Measurements from ENCODE around the gene CAMKK2. TPM values are rescaled to one million over a fixed set of nuclear protein-coding genes. Genes with fewer than 3 reads are reported as not detected.

The CAMKK2 gene
- total and polyA plus RNA-seq, 2 of the 4 experiments (the other 2 are of a cell fraction), result 15.2 to 24.7 TPM

DNA sequence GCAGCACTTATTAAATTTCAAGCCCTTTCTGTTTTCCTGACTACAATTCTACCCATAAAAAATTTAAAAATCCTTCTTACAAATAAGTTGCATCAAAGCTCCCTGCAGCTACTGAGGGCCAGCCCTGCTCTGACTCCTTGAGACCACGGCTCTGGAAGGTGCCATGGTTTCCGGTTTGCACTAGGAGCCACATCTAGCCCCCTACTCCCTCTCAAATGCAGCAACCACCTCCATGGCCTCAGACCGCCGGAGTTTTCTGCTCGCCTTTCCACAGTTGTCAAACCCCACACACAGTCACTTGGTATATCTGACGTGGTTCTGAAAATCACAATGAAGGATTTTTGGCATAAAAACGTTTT lies 56.5 kb downstream of the CAMKK2 start:
- Histone ChIP-seq H3K18ac (ENCODE audit: low read depth, low read length) (no peak overlapping the region), H3K4ac (ENCODE audit: low read depth, low read length) (no peak overlapping the region), H2BK20ac (ENCODE audit: low read depth, low read length) (no peak overlapping the region), H2BK15ac (ENCODE audit: low read depth, low read length) (no peak overlapping the region), H3K9me3 (ENCODE audit: control insufficient read depth, insufficient read depth, low read length) (no peaks in the 10 kb centered on the region), H3K9ac (ENCODE audit: low read depth, low read length) (no peak overlapping the region), H3K36me3 (ENCODE audit: control insufficient read depth, insufficient read depth, low read length) (peaks cover 28% of the 10 kb centered on the region), H3K79me1 (ENCODE audit: low read depth in 1 of 2, low read length in 2 of 2) (no peaks in the 10 kb centered on the region; a peak in 1 of 4 replicates), H4K5ac (ENCODE audit: low read depth, low read length) (no peak overlapping the region), H3K14ac (replicated peaks; ENCODE audit: low read depth, low read length) (no peak overlapping the region), H3K4me1 (ENCODE audit: control insufficient read depth, insufficient read depth, low read length) (peaks cover 2% of the 10 kb centered on the region), H4K8ac (ENCODE audit: low read depth in 2 of 2, low read length in 2 of 2) (no peak overlapping the region), H2AFZ (replicated peaks; ENCODE audit: low read length, poor library complexity) (no peak overlapping the region), H3K4me2 (ENCODE audit: low read depth, low read length) (no peak overlapping the region), H2AK5ac (ENCODE audit: low read depth, low read length) (no peak overlapping the region), H3K4me3 (ENCODE audit: insufficient read depth, low read depth, low read length) (no peak overlapping the region), H3K23ac (ENCODE audit: low read depth, low read length) (no peak overlapping the region), H4K20me1 (ENCODE audit: insufficient read depth, low read length) (peaks cover 3% of the 10 kb centered on the region; the same call in 1 of the 2 replicates), H2BK5ac (ENCODE audit: low read depth, low read length, poor library complexity, severe bottlenecking) (no peak overlapping the region), H3K56ac (ENCODE audit: extremely low read depth, insufficient read depth, low read length) (no peak overlapping the region), H3K27ac (ENCODE audit: insufficient read depth, low read length) (no peak overlapping the region), H3K9me1 (ENCODE audit: insufficient read depth, low read length) (no peaks in the 10 kb centered on the region), H2BK120ac (ENCODE audit: low read depth, low read length) (no peak overlapping the region), H4K91ac (ENCODE audit: insufficient read depth, low read depth, low read length) (no peak overlapping the region), H3K27me3 (ENCODE audit: control insufficient read depth, insufficient read depth, low read length) (no peaks in the 10 kb centered on the region), H2AK9ac (replicated peaks; ENCODE audit: low read depth, low read length, poor library complexity) (no peak overlapping the region)
- intact Hi-C loops (cut with micrococcal nuclease), result no loop called here
- ChIA-PET CTCF (no interaction called here), POLR2A (ENCODE audit: unreplicated experiment) (no interaction called here)
- no peak for DNase-seq
- no peak for TF ChIP-seq BHLHE40 (IDR thresholded peaks at IDR 0.05; ENCODE audit: low read depth, low read length)
- TF ChIP-seq NFE2L2 (IDR thresholded peaks at IDR 0.05; ENCODE audit: low read depth, low read length), result no peak
- TF ChIP-seq FOS (IDR thresholded peaks at IDR 0.05; ENCODE audit: low read depth, low read length), result no peak
- no peak for TF ChIP-seq MAFK (IDR thresholded peaks at IDR 0.05; ENCODE audit: low read depth, low read length)
- TF ChIP-seq MAZ (IDR thresholded peaks at IDR 0.05; ENCODE audit: borderline replicate concordance, low read depth, low read length), result no peak
- dilution Hi-C loops (cut with HindIII; ENCODE audit: low sequenced_read_pairs, unreplicated experiment), result no loop called here
- WGBS, 2 experiments (ENCODE audit: extremely low coverage in 2 of 2, insufficient read length in 1 of 2), result no CpG with 5 or more reads among the region's 7 CpGs
- ATAC-seq (ENCODE audit: low read depth), result no peak
- in situ Hi-C loops (cut with MboI; ENCODE audit: low sequenced_read_pairs), result no loop called here
- no TSS peak for BruUV-seq (replicated peaks)
